NCI-H1105 treated with DMSO at 0.1 percent for 48 hours (cell line): ENCODE results near the gene WNT5B.

ENCODE experiments used
- DNase-seq: peaks from one replicate; lab custom pipeline; 2025; lab: John Stamatoyannopoulos, UW

WNT5B gene

DNA sequence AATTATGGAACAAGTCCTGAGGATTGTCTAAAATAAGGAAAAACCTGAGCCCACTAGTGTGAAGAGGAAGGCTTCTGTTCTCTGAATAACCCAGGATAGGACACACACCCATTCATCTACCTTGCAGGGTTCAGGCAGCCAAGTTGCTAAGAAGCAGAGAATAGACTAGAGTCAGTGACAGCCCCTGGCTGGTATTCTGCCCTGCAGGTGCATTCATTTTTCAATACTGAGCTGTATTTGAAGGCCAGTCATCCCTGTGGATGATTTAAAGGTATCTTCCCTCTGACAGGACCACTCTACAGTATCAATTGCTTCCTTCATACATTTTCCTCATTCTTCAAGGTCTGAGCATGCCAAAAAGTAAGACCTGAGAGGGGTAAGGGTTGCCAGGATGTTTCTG, 22.9 kb downstream of the WNT5B start:
- DNase-seq = no peak

DNA sequence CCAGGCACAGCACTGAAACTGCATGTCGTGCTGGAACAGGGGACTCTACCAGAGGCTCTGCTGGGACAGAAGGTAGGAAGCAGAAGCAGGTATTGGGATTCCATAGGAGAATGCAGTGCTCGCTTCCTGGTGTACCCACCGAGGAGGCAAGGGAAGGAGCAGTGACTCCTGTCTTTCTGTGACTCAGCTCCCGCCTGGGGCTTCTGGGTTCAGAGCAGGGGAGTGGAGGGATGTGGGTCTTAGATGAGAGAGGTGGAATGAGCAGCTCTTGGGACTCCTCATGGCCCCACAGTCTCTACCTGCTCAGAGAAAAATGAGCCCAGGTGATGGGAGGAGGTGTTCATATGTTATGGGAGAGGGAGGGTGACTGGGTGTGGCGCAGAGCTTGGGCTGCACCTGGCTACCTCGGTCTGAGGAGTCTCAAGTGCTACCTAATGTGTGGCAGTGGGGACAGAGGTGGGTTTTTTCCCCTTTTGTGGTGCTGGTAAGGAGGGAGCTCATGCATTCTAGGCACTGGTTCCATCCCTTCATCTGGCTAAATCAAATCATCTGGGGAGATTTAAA, 26.3 kb downstream of the WNT5B start:
- no peak for DNase-seq

DNA sequence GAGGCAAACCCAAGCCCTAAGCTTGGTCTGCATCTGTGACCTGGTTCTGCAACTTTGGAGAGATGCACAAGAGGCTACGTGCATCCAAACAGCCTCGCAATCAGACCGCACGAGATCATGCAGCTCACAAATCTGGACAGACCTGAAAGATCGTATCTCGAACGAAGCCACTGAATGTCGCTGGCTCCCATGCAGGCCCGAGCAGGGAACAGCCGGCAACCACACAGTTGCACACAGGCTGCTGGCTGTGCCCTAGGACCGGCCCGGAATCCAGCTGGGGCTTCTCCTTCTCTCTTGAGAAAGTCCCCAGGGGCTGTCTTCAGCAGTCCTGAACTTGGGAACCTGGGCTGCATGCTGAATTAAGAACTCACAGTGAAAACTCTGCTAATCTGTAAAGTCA, 27.9 kb downstream of the WNT5B start:
- DNase-seq = no peak

DNA sequence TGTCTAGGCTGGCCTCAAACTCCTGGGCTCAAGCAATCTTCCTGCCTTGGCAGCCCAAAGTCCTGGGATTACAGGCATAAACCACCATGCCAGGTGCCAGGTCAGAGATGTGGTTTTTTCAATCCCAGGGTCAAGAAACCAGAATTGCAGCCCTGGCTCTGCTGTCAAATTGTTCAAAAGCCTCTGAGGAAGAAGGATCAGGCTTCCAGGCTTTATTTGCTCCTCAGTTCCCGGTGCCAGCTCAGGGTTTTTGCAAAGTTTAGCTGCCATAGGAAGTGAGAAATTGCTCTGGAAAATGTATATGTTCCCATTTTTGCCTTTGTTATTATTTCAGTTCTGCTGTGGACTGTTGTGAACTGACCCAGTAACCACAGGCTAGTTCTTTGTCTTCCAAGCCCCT, 28.7 kb downstream of the WNT5B start:
- DNase-seq = no peak

DNA sequence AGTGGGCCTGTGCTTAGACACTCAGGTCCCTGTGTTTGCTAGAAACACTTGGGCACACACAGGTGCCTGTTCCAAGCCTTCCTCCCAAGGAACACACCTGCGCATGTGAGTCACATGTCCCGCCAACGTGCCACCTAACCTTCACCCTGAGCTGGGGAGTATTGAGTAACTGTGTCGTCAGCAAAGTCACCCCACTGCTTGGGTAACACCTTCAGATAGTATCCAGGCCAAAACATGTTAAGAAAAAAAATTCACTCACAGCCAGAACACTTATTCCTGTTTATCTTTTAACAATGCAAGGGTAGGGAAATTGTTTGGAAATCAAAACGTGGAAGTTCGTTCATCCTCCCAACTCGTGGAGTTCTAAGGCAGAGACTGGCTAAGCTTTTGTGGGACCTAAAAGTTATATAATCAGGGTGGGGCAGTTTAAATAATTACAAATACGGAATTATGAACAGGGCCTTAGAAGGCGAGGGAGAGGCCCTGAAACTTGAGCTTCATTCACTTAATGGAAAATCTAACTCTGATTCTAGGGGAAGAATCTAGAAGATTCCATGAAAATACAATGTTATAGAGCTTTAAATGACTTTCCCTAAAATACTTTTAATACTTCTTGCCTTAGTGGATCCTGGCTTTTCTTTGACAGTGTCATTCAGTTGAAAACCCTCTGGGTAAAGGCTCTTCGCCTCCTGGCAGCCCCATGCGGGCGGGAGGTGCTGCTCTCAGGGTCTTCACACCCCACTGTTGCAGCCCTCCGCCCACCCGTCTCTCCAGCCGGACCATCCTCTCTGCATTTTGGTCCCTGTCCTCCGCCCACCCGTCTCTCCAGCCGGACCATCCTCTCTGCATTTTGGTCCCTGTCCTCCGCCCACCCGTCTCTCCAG, 31.5 kb downstream of the WNT5B start:
- DNase-seq = no peak

DNA sequence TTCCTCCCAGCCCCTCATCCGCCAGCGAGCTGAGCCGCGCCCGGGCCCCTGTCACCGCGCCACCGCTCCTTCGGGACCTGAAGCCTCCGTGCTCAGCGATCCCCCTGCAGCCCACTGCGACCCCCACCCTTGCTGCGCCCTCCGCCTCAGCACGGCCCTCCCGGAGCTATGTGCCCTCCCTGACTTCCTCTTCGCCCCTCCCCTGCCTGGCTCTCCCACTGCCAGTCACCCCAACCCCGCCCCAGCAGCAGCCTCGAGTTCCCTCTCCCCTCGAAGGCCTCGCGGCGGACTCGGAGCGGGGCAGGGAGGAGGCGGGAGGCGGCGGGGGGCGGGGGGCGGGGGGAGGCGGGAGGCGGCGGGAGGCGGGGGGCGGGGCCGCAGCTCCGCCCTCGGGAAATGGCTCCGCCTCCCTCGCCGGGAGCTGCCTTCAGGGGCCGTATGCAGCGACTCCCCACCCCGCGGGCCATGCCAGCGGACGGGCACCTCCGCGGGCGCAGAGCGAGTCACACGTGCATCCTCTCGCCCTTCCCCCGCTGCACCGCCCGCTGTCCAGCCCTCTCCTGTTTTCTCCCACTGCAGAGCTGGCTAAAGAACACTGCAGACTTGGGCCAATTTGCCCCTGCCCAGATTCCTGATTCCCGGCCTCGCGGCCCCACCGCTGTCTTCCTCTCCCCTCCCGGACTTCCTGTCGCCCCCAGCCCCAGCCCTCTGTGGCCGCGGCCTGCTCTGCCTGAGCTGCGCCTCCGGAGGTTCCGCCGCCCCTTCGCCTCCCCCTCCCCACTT, 32.7 kb downstream of the WNT5B start:
- peak; percentile 80 for DNase-seq

DNA sequence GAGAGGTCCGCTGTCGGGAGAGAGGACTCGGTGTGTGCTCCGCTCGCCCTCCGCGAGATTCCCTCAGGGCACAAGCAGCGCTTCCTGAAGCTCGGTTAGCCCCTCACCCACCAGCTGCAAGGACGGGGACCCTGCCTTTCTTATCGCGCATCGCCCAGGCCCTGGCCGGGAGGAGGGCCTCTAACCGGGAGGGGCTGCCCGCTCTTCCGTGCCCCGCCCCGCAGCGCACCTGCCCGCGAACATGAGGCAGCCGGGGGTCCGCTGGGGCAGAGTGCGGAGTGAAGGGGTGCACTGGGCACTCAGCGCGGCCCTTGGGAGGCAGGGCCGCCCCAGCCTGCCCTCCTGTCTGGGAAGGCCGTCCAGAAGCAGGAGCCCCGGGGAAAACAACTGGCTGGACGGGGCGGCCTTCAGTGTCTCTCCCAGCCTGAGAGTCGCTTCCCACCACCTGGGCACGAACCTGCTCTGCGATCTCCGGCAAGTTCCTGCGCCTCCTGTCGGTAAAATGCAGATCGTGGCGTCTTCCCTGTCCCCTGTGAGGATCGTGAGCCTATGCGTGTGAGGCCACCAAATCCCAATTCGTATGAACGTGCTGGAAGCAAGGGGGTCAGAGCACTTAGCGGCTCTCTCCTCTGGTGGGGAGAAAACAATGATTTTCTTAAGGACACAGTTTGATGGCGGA, 33.9 kb downstream of the WNT5B start:
- DNase-seq = no peak

DNA sequence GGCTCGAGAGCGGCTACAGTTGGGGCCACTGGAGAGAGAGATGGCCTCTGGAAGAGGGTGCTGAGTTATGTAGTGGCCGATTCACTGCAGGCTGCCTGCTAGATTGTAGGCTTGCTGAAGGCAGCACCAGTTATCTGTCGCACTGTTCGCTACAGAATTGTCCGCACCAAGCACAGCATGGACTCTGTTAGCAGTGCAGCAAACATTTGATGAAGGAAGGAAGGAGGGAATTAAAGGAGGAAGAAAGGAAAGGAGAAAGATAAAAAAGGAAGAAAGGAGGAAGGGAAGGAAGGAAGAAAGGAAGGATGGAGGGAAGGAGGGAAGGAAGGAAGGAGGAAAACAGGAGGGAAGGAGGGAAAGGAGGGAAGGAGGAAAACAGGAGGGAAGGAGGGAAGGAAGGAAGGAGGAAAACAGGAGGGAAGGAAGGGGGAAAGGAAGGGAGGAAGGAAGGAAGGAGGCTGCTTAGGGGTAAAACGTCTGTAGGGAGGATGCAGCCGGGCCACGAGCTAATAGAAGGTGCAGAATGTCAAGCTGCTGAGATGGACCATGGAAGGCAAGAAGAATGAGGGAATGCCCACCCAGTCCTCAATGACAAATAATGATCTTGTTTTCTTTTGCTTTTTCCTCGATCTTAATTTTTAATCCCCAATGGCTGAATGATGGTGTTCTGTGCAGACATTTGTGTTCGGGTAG, 34.6 kb downstream of the WNT5B start:
- DNase-seq = no peak

DNA sequence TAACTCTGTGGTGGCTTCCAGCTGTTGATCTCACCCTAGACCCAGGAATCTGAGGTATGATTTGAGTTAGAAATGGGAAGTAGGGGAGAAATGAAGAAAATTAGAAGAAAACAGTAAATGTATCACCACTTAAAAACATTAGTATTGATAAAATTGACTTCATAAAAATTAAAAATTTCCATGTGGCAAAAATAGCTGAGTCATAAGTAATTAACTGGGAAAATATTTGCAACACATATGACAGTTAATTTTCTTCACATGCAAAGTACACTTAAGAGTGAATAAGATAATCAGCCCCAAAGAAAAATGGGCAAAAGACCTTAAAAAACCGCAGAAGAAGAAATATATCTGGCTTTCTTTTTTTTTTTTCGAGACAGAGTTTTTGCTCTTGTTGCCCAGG, 36.3 kb downstream of the WNT5B start:
- no peak for DNase-seq

DNA sequence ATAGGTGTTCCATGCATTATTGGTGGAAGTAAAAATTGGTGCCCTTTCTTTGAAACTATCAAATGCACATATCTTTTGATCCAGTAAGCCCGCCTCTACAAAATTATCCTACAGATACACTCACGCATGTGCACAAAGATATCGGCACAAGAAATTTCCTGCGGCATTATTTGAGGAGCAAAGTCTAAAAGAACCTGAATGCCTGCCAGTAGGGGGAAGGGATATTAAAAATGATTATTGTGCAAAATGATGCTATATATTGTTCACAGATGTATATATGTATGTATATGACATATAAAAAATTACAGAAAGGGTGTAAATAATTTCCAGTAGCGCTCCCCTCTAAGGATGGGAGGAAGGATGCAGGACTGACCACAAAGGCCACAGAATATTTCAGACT, 37.2 kb downstream of the WNT5B start:
- DNase-seq = no peak

DNA sequence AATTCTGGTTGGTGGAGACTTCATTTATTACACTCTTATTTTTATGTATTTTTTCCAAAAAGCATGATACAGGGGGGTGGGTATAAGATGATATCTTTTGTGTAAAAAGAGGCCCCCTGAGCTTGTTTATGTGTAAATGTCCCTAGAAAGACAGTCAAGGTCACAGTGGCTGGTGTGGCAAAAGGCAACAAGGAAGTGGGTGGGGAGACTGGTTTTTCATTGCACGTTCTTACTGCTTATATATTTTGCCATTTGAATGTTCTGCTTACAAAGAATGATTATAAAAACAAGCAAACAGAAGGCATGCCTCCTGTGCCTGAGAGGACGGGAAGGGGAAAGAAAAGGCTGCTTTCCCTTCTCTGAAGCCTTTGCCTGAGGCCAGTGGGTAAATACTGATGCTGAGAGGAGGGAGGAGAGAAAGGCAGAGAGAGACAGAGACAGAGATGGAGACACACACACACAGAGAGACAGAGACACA, 37.7 kb downstream of the WNT5B start:
- no peak for DNase-seq

DNA sequence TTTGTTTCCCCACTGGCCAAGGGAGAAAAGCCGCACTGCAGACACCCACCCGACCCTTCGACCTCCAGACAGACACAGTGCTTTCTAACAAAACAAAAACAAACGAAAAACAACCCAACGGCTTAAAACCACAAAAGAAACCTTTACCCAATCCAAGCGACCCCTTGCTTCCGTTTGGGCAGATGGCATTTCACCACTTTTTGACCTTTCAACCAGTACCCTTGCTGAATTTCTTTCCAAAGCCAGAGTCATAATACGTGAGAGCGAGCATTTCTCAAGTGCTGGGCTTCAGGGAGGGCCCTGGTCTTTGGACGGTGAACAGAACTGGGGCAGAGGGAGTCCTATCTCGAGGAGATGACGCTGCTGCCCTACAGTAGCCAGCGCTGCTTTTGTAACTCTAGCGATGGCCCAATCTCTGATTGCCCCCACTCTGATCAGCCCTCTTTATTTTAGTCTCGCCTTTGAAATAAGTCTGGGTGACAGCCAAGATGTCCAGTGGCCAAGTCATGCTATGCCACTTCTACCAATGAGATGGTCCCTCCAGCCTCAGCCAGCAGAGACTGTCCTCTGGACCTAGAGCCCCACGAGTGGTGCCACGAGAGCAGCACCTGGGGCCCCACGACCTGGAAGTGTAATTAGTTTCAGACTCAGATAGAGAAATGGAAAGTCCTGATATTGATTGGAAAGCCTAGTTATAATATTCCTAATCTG, 40.0 kb downstream of the WNT5B start:
- no peak for DNase-seq

DNA sequence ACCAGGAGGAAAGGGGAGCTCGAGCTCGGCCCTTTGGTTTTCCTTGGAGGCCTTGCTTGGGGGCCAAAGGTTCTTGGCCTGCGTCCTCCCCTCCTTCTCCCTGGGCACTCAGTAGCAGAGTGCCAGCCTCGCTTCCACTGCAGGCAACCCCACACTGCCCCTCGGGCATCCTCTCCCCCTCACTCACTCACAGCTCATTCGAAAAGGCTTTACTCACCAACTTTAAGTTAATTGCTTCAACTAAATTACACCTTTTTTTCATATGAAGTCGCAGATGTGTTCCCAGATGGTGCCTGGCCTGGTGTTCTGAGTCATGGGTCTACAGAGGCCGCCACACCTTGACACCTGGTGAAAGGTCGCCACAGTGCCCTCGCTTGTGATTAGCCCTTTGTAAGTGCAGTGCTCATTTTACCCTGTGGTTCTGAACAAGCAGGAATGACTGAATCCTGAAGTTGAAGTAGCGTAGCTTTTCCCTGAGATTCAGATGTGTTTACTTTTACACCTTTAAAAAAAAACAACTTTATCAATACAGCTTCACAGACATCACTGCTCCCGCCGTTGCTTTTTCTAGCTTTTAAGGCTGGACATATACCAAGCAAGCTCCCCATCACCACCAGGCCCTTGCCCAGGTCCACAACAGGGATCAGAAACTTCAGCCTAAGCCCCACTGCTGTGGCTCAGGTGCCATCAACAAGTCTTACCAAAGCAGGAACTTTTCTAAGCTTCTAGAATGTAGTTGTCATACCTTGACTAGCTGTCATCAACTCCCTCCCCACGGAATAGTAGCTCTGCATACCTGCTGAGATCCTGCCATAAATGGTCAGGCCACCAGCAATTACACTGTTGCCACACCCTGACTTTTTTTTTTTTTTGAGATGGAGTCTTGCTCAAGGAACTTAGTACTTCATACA, 41.6 kb downstream of the WNT5B start:
- DNase-seq = no peak

DNA sequence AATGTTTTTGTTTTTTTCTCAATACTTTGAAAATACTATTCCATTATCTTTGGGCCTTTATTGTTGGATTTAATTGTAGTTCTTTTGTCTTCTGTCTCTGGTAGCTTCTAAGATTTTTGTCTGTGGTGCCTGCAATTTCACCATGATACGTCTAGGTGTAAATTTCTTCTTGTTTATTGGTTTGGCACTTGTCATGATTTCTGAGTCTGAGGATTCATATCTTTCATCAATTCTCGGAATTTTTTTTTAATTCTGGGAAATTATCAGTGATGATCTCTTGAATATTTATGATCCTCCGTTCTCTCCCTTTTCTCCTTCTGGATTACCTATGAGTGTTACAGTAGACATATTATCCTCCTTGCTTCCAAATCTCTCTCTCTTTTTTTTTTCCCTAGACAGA, 47.0 kb downstream of the WNT5B start:
- DNase-seq = no peak

DNA sequence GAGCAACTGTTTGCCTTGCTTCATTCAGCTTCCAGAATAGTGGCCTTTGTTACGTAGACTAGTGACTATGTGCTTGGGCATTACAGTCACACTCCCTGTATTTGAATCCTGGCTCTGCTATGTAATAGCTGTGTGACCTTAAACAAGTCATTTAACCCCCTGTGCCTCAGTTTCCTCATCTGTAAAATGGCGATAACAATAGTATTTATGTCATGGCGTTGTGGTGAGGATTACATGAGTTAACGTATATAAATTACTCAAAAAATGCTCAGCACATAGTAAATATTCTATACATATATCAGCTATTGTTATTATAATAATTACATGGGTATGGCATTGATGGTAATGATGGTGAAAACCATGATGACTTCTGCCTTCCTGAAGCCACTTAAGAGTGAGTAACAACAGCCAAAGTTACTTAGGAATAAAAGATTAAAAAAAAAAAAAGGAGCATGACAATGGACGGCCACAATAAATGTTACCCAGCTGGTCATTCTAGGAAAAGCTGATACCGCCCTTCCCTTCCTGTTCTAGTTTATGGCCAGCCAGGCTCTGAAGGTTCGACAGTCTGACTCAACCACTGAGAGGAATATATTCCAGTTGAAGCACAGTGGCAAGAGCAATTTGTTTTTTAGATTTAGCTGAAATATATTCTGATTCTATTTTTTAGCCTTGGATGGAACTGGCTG, 51.9 kb downstream of the WNT5B start:
- no peak for DNase-seq

DNA sequence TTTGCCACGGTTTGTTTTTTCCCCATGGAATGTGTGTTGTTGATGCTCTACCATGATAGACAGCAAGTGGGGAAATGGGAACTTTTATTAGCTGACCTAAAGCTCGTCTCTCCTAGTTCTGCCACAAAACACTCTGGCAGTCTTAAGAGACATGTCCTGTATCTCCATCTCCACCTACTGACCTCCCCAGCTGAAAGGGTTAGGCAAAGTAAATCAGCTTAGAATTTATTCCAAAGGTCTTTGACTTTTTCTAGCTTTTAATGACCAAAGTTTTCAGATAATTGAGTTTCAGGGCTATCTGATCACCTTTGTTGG, 52.4 kb downstream of the WNT5B start:
- DNase-seq = no peak

DNA sequence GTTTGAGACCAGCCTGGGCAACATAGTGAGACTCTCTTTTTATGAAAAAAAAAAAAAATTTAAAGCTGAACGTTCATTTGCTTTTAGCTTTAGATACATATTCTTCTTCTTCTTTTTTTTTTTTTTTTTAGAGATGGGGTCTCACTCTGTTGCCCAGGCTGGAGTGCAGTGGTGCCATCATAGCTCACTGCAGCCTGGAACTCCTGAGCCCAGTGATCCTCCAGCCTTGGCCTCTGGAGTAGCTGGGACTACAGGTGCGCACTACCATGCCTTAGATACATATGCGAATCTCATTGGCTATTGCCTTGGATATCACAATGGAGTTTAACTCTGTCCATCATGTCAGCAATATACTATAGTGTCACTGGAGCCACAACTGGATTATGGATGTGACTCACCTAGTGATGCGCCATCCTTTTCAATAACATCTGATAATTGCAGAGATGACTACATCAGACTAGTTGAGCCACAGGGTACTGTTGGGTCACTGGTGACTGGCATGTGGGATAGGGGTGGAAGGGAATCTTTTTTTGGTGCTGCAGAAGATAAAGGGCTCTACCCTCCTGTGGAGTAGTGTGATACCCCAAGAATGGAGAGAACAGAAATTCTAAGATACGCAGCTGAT, 59.2 kb downstream of the WNT5B start:
- no peak for DNase-seq

DNA sequence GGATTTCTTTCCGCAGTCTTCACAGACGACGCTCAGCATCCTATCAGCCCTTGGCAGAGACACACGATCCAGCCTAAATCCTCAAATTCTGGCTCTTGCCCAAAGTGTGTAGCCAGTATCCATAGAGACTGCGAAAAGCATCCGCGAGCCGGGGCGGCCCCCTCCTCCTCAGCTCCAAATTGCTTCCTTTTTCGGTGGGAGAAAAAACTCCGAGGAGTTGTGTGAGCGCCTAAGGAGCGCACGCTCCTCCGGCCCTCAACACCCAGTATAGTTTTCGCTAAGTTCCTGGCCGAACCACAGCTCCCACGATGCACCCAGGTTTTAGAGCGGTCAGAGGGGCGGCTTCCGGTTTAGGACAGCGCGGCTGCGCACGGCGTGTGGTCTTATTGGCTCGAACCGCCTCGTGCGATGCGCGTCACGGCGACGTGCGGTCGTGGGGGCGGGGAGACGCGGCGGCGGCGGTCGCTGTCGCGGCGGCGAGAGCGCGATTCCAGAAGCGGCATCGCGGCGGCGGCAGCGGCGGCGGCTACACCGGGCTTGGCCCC, 61.6 kb downstream of the WNT5B start, which contains the start of gene ADIPOR2:
Gene ADIPOR2, plus strand, starts transcription at position 493 of the 545 bp plus-strand sequence. CDS start 63,274 bp downstream, outside the sequence.
- peak; percentile 97 for DNase-seq
